ENCODE results near the gene CMSS1.

- TF ChIP-seq CTCF (conservative IDR thresholded peaks at IDR 0.05; ENCODE audit: low read depth, low read length) (no peak), EZH2 (IDR thresholded peaks at IDR 0.05; ENCODE audit: borderline replicate concordance, low read depth, low read length, poor library complexity, severe bottlenecking) (no peak)
Measured at GRCh38 chr3:99967796-99968195, 150.1 kb downstream of the CMSS1 start.

Measured in A673 (cell line).